DMS153 (cell line): Measurements from ENCODE around the gene H2BK1.
A peak's percentile ranks its signal among the peaks of the same experiment; 100 is the strongest.

ENCODE experiments used
- DNase-seq: peaks from one replicate; lab custom pipeline; 2025; lab: John Stamatoyannopoulos, UW

The H2BK1 gene

DNA sequence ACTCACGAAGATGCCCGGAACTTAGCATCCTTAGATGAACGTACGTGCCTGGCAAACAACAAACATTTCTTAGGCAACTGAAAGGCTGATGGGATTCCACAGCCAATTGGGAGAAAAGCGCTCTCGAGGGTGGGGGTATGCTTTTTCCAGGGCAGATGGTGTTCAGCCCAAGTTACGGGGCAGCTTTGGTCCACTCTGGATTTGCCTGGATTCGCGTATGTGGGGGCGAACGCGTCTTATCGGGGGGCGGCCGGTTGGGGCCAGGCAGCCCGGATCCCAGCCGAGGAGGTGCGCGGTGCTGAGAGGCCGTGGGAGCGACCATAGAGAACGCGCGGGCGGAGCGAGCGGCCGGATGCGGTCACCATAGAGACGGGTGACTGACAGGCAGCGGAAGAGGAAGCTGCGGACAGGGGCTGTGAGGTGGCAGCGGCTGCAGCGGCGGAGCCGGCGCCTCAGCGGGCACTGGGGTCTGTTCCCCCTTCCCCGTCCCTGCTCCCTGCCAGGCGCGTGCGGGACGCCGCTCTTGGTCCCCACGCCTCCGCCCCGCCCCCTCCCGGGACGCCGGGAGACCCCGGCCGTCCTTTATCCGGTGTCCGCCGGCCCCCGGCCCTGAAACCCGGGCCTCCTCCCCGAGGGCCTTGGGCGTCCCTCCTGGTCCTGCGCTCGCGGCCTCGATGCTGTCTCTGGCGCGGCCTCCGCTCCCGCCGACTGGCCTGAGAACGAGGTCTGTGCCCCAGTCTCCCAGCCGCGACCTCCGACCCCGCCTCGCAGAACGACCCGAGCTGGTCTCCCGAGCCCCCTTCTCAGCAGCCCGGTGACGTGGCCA lies 22.0 kb upstream of the H2BK1 start, which contains the start of gene CHPF2:
CHPF2 (plus strand) TSS at position 393 of the 826 bp plus-strand sequence. CDS start 1,529 bp downstream, outside the sequence.
- DNase-seq: peak; percentile 63

DNA sequence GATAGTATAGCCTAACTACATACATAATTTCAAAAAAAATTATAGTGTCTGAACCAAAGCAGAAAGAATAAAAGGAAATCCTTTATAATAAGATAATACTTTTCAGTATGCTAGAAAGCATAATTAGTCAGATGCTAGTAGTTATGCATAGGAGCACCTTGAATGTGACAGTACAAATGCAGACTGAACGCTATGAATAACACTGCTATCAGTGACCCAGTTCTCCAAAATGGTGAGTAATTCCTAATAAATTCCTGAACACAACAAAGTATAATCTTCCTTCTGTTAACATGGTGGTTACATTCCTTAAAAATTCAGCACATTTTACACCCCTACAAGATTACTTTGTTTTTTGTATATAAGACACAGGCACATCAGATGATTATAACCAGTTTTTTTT lies 20.8 kb upstream of the H2BK1 start:
- DNase-seq: no peak

DNA sequence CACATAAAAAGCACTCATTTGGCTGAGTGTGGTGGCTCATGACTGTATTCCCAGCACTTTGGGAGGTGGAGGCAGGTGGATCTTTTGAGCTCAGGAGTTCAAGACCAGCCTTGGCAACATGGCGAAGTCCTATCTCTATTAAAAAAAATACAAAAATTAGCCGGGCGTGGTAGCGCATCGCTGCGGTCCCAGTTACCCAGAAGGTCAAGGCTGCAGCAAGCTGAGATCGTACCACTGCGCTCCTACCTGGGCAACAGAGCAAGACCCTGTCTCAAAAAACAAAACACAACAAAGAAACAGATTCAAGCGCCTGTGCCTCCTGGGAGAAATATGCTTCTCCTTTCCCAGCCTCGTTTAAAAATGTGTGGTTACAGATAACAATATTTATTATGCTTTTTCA lies 19.0 kb upstream of the H2BK1 start:
- no peak for DNase-seq

DNA sequence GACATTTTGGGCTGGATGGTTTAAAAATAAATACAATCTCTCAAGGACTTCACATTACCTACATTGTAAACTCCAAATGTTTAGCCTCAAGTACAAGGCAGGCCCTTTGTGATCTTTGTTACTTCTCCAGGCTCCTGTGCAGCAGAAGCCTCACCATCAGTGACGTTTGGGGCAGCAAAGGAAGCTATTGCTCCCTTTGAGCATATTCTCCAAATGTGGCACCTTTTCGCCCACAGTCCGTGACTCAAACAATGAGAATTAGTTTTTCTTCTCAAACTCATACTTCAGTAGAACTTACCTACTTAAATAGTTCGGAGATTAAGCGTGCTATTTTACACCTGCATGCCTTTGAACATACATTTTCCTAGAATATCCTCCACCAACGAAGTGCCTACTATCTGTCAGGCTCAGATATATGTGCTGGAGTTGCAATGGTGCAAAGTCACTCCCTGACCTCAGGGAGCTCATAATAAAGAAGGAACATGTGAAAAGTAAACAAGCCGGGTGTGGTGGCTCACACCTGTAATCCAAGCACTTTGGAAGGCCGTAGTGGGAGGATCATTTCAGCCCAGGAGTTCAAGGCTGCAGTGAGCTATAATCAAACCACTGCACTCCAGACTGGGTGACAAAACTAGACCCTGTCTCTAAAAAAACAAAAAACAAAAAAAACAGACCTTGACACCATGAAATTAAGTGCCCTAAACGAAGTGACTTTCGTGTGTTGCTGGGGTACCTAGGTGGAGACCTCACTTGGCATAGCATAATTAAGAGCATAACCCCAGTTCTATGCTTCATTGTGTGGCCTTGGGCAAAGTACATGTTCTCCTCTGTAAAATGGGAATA lies 18.0 kb upstream of the H2BK1 start:
- DNase-seq: no peak

GRCh38 chr7:151226875-151227782 lies 16.8 kb upstream of the H2BK1 start, which contains the start of gene ABCF2:
Gene ABCF2 (minus strand): TSS chr7:151227205. CDS start chr7:151226458, 747 bp downstream.
- DNase-seq: peak; percentile 97

GRCh38 chr7:151226560-151226874 lies 16.2 kb upstream of the H2BK1 start:
- no peak for DNase-seq

DNA sequence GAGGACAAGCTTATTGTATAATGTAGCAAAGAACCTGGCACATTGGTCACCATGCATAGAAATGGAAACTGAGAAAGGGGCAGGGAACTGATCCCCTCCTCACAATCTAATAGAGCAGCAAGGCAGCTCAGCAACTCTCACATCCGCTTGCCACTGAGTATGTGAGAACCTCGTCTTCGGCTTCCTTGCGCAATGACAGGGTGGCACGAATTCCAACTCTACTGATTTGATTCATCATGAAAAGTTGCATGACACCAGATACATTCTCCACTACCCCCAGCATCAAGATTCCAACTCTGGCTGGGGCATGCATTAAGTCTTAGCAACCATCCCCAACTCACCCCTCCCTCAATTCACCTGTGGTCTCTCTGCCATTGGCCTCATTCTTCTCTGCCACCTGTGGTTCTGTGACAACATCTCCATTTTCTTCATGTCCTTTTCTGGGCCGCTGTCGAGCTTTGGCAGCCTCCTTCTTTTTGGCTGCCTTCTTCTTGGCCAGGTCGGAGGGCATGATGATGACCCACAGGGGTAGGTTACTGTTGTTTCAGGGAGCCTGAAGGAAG lies 15.7 kb upstream of the H2BK1 start:
- DNase-seq: no peak

GRCh38 chr7:151223728-151224127 lies 13.4 kb upstream of the H2BK1 start:
- no peak for DNase-seq

- no peak for DNase-seq
Measured at GRCh38 chr7:151218170-151218569, 7.9 kb upstream of the H2BK1 start.

DNA sequence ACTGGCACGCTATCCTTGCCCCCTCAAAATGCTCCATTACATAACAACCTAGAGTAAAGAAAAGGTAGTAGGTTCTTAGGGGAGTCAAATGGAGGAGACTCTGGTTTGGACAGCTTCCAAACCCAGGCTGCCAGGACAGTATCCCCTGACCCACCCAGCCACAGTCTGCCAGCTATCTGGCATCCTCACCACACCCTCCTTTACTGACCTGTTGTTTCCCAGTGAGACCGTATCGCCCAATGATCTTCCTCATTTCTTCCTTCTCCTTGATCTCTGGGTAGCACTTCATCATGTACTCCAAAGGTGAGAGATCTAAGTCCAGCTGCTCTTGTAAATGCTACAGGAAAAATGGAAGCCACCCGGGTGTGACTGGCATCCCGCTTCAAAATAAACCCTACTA lies 5.1 kb upstream of the H2BK1 start:
- no peak for DNase-seq

DNA sequence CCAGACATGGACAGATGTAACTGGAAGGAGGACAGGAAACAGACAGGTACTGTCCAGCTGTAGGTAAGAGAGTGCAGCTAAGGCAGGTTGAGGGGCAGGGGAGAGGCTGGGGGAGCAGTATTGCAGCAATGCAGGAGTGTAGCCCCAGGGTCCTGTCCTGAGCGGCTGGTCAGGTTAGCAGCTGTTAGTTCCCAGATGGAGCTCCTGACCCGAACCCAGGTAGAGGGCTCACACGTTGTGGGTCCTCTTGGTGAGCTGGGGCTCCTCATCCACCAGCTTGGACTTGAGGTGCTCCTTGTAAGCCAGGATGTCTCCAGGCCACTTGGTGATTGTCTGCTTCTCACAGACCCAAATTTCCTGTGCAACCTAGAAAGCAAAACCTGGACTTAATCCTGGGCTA lies 3.5 kb upstream of the H2BK1 start:
- DNase-seq: no peak

DNA sequence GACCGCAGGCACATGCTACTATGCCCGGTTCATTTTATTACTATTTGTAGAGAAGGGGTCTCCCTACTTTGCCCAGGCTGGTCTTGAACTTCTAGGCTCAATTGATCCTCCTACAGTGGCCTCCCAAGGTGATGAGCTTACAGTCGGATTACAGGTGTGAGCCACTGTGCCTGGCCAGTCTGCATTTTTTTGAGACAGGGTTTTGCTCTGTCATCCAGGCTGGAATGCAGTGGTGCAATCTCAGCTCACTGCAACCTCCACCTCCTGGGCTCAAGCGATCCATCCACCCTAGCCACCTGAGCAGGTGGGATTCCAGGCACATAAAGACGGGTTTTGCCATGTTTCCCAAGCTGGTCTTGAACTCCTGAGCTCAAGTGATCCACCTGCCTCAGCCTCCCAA lies 2.3 kb upstream of the H2BK1 start:
- no peak for DNase-seq

- DNase-seq: no peak
Measured at GRCh38 chr7:151211155-151211772, 976 bp upstream of the H2BK1 start.

DNA sequence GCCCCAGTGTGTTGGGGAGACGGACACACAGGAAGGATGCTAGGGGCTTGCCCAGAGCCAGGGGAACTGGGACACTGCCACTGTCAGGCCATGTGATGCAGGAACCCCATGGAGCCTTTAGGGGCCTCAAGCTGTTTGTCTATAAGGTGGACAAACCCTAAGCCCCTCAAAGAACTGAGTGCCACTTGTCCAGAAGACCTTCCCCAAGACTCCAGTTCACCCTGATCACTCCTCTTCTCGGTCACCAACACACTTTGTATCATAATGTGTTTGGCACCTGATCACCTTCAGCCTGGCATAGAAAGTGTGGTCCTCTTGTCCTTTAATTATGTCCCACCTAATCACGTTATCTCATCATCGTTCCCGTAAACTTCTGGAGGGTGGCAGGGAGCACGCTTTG lies 700 bp downstream of the H2BK1 start:
- no peak for DNase-seq

- no peak for DNase-seq
Measured at GRCh38 chr7:151208253-151208862, 1.9 kb downstream of the H2BK1 start.

DNA sequence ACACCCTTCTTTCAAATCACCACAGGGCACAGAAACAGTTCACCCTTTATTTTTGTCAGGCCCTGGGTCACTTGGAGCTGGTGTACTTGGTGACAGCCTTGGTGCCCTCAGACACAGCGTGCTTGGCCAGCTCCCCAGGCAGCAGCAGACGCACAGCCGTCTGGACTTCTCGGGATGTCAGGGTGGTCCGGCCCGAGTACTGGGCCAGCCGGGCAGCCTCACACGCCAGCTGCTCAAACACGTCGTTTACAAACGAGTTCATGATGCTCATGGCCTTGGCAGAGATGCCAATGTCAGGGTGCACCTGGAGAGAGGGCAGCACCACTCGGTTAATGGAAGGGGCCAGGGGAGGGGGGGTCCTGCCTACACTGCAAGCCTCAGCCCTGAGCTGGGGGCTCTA lies 2.5 kb downstream of the H2BK1 start:
- DNase-seq: no peak

DNA sequence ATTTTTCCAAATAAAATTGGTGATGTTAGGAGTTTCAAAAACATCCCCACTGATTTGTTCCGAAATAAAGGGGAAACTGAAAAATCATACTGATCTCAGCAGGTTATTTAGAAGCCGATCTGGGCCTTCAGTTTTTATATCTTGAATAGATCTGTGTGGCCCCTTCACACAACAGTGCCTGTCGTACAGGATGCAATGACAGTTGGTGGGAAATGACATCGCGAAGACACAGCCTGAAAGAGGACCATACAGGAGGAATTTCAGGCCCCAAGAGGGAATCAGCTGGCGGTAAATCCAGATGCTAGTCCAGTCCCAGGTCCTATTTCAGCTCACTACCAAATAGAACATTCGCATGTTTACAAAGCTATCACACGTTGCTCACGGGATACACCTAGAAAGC lies 3.0 kb downstream of the H2BK1 start:
- no peak for DNase-seq

DNA sequence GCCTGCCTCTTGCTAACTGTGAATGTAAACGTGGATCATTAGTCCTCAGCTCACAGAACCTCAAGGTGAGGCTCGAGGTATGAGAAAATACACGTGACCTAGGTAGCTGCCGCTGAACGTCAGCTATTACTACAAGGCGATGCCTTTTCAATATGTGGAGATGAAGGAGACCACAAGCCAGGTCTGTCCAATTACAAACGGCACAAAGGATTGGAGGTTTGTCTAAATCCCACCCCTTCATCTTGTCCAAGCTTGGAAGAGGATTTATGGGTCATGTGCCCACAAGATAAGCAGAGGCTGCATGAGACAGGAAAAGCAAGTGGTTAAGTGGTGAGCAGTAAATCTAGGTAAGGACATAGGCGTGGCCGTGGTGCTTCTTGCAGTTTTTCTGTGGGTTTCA lies 3.4 kb downstream of the H2BK1 start:
- DNase-seq: no peak

- DNase-seq: no peak
Measured at GRCh38 chr7:151205730-151206129, 4.6 kb downstream of the H2BK1 start.

- no peak for DNase-seq
Measured at GRCh38 chr7:151204383-151205032, 5.8 kb downstream of the H2BK1 start.
